Activated naive CD4-positive, alpha-beta T cell (primary cell): ENCODE measurements around the gene ATP8A1.

Source experiments
- DNase-seq, 4 experiments: peaks; one replicate each; lab custom pipeline; 2025; lab: John Stamatoyannopoulos, UW

ATP8A1 gene

GRCh38 chr4:42568610-42569207, 88.2 kb downstream of the ATP8A1 start:
- DNase-seq, result peak in 3 of 4 experiments; percentile 2 to 35 (median 29)

- DNase-seq, result no peak
These were observed 90.1 kb downstream of the ATP8A1 start for GRCh38 chr4:42566835-42567234.

DNA sequence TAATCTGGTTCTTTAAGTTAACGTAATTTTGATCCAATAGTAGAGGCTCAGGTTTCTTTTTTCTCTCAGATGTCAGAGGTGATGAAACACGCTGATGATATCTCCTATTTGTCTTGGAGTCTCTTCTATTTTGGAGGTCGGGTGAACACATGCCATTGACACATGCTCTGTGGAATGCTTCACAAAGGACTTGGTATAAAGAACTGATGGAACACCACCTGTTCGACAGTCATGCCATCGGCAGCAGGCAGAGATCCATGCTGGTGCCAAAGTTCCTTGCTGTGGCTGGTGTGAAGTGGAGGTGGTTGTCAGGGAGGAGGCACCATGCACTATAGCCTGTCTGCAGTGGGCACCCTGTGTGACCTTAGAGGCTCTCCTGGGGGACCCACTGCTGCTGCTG, 94.9 kb downstream of the ATP8A1 start:
- DNase-seq, result no peak

DNA sequence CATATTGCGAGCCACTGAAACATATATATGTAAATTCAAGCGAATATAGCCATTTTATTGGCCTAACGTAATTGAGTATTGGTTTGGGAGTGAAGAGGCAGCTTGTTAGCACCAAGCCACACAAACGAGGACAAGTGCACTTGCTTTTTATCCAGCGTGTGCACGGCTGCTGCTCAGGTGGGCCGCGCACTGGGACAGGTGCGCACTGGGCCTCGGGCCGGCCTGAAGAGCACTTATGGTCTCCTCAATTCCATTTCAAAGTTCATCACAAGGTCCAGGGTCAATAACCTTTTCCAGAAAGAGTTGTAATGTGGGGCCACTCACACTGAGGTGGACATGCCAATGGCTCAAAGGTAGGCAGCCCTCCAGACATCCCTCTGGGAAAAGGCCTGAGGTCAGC, 95.9 kb downstream of the ATP8A1 start:
- DNase-seq, result no peak

- DNase-seq, result no peak
These were observed 96.4 kb downstream of the ATP8A1 start for GRCh38 chr4:42560467-42560861.

DNA sequence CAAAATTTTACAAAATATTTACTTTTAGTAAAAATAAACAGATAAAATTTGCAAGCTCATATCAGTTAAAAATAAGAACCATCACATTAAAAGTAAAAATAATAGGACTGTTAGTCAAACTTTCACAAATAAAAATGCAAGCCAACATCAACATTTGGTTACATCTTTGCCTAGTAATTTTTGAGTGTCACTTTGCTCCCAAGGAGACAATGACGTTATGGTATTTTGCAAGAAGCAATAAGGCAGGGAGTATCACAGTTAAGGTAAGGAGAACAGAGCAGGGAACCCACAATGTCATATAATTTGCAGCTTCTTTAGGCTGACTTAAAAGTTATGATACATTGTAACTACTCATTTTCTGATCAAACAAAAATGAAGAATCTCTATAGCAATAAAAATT, 98.7 kb downstream of the ATP8A1 start:
- DNase-seq, result no peak

GRCh38 chr4:42555828-42556227, 101.1 kb downstream of the ATP8A1 start:
- DNase-seq, result no peak

GRCh38 chr4:42554072-42554471, 102.8 kb downstream of the ATP8A1 start:
- no peak for DNase-seq

DNA sequence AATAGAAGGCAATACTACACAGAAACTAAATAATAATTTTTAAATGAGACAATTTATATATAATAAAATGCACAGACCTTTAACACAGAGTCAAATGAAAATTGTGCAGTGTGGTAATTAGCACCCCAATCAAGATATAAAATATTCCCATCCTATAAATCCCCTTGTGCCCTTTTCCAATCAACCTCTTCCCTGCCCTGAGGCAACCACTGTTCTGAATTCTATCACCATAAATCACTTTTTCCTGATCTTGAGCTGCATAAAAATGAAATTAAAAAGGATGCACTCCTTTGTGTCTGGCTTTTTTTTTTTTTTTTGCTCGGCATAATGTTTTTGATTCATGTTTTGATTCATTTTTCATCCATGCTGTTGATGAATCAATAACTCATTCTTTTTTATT, 107.0 kb downstream of the ATP8A1 start:
- DNase-seq, result no peak

DNA sequence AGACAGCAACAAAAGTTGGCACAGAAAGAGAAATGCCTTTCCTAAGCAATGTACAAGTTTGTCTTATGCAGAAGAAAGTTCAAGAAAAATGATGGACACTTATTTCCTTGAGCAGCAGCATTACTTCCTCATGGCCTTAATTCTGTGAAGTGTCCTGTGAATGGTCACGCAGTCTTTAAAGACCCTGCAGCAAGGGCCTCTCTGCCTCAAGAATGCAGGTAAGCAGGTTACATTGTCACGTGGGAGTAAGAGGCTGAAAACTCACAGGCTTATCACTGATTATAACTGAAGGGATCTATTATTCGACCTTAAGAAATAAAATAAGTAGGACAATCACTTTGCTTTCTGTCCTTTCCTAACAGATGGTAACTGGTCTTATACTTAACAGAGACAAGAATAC, 109.1 kb downstream of the ATP8A1 start:
- DNase-seq, result no peak

- no peak for DNase-seq
These were observed 113.1 kb downstream of the ATP8A1 start for GRCh38 chr4:42543762-42544161.

GRCh38 chr4:42543126-42543525, 113.8 kb downstream of the ATP8A1 start:
- no peak for DNase-seq

- DNase-seq, result no peak
These were observed 115.3 kb downstream of the ATP8A1 start for GRCh38 chr4:42541647-42542046.

DNA sequence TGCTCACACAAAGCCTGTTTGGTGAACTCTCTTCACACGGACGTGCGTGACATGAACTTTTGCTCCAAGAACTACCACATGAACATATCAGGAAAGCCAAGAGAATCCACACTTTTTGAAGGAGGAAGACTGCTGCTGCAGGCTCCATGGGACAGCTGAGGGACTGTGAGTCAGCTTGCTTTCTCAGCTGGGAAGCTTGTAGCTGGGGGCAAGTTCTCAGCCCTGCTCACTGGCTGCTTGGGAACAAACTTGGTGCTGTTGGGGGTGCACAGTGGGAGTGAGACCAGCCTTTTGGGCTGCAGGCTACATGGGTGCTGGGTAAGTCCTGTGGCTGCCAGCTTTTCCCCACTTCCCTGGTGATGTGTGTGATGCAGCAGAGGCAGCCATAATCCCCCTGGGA, 123.9 kb downstream of the ATP8A1 start:
- DNase-seq, result no peak

- no peak for DNase-seq
These were observed 125.4 kb downstream of the ATP8A1 start for GRCh38 chr4:42531341-42532030.

DNA sequence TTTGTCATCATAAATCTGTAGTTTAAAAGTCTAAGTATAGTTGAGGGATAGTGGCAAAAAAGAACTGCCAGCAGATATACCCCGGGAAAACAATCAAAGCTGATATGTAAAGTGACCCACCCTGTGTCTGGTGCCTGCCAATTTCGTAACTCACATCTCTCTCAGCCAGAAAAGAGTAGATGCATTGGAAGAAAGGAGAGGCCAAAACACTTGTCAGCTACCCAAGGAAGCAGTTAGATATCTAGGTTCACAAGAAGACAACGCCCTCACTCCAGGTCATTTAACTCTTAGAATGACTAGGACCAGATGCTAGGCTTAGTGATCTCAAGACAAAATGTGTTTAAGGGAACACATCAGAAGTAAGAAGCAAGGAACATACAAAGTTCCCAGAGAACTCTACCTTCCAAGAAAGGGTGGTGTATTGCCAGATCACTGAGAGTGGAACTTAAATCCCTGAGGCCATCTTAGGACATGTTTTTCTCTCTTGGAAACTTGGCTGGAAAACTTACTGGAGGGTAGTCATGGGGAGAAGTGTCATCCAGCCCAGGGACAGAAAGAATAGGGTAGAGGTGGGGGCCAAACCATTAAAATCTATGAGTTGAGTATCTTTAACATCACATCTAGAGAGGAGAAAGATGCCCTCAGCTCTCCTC, 133.7 kb downstream of the ATP8A1 start:
- DNase-seq, result no peak

- peak in 1 of 4 experiments; percentile 3 for DNase-seq
These were observed 137.0 kb downstream of the ATP8A1 start for GRCh38 chr4:42519803-42520417.

- no peak for DNase-seq
These were observed 141.6 kb downstream of the ATP8A1 start for GRCh38 chr4:42515156-42515884.

GRCh38 chr4:42513748-42514492, 143.0 kb downstream of the ATP8A1 start:
- DNase-seq, result no peak

DNA sequence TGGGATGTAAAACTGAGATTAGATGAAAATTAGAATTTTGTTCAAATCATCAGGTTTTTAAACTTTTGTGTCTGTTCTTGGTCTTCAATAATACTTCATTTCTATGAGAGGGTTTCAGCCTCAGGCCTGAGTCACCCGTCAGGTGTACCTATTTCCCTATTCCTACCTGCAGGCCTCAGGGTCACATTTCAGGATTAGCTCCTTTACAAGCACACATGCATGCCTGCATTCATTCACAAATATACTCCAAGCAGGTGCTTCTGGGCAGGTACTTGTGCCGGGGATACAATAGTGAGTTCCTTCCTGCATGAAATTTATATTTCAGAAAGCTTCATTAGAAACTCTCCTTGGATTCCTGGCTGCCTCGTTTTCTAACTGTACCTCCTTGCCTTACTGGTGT, 144.7 kb downstream of the ATP8A1 start:
- no peak for DNase-seq

DNA sequence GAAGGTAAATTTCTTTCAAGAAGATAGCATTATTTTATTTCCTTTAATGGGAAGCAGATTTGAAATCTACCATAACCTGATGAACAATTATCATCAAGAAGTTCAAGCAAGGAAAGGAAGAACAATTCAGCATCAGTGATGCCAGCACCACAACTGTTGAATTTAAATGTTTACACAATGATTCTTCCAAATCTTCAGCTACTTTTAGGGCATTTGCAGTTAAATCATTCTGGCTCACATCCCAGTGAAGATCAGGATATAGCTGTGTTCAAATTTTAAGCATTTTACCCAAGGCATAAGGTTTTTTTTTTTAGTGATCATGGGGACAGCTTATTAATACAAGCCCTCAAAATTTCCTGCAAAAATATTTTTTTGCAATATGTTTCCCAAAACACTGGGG, 146.7 kb downstream of the ATP8A1 start:
- no peak for DNase-seq
